Breast epithelium (tissue), 4 donors: ENCODE data around the gene FADS6. TPM values are rescaled to one million over a fixed set of nuclear protein-coding genes. Genes with fewer than 3 reads are reported as not detected.

Experiments used
- DNase-seq, 2 donors: peaks; one replicate each; pipeline ENCODE4 v3.0.0-alpha.2; 2019; ENCODE audit warnings: low spot score in 2 of 2
- H3K27ac ChIP-seq, 2 donors: fragments of 200-600 bp; sonication (generic) in 1 of 2; one replicate each; pipeline ENCODE4 v1.5.1; 2016 to 2019; ENCODE audit warnings: mild to moderate bottlenecking in 1 of 2
- H3K27me3 ChIP-seq, 2 donors: fragments of 200-600 bp; sonication (generic) in 1 of 2; one replicate each; pipeline versions ENCODE4 v1.5.1 to v1.6.0; 2017 to 2019; ENCODE audit warnings: control low read depth in 1 of 2, mild to moderate bottlenecking in 1 of 2
- H3K36me3 ChIP-seq: fragments of 200-600 bp; one replicate; pipeline ENCODE4 v1.5.1; 2019
- H3K4me1 ChIP-seq, 2 donors: fragments of 200-600 bp; sonication (generic); one replicate each; pipeline ENCODE4 v1.5.1; 2016 to 2019; ENCODE audit warnings: control low read depth in 1 of 2
- H3K4me3 ChIP-seq, 3 donors: fragments of 200-600 bp; sonication (generic); 1 replicate in 2 of 3; 2 replicates in 1 of 3; pipeline ENCODE4 v1.5.1; 2016 to 2019; ENCODE audit warnings: mild to moderate bottlenecking in 3 of 3, moderate library complexity in 2 of 3
- H3K9me3 ChIP-seq, 2 donors: fragments of 200-600 bp; sonication (generic) in 1 of 2; one replicate each; pipeline ENCODE4 v1.5.1; 2016 to 2019; ENCODE audit warnings: control low read depth in 1 of 2
- POLR2A ChIP-seq: fragments of 450-650 bp; IDR thresholded peaks from one replicate; pipeline ENCODE4 v1.6.1; 2016; ENCODE audit warnings: antibody characterized with exemption, mild to moderate bottlenecking, moderate library complexity
- POLR2AphosphoS5 ChIP-seq, 3 donors: sonication (generic); formaldehyde crosslinking; IDR thresholded peaks; one replicate each; pipeline ENCODE4 v1.6.1; 2017; ENCODE audit warnings: antibody characterized with exemption in 3 of 3
- intact Hi-C: fragments of 100-400 bp; cut with DNase I; formaldehyde crosslinking; loops from one replicate; pipeline ENCODE4 v1.15.1; 2023; ENCODE audit warnings: low total_unique reads
- total RNA-seq, 3 donors: library from RNA; depleted of rRNA; stranded (reverse); fragments of >200 nt; gene quantifications; one replicate each; pipeline ENCODE4 v1.1.0, GENCODE V29; 2016
- TF ChIP-seq, protein P1 (sequence below), 3 donors: fragments of 450-650 bp; IDR thresholded peaks; one replicate each; pipeline ENCODE4 v1.5.1; 2016 to 2017; ENCODE audit warnings: antibody characterized with exemption in 3 of 3, mild to moderate bottlenecking in 3 of 3, moderate library complexity in 3 of 3

The FADS6 gene
- total RNA-seq, 3 donors from 2014 or later = 0.33 to 0.80 TPM; not detected in 1

GRCh38 chr17:74831444-74832146, 61.8 kb downstream of the FADS6 start:
- no peaks in the 10 kb centered on the region for H3K4me1 ChIP-seq
- no peak overlapping the region for H3K4me3 ChIP-seq
- intact Hi-C loops = no loop called here
- H3K36me3 ChIP-seq = no peaks in the 10 kb centered on the region
- no peak overlapping the region for H3K27ac ChIP-seq
- TF ChIP-seq, protein P1, sequence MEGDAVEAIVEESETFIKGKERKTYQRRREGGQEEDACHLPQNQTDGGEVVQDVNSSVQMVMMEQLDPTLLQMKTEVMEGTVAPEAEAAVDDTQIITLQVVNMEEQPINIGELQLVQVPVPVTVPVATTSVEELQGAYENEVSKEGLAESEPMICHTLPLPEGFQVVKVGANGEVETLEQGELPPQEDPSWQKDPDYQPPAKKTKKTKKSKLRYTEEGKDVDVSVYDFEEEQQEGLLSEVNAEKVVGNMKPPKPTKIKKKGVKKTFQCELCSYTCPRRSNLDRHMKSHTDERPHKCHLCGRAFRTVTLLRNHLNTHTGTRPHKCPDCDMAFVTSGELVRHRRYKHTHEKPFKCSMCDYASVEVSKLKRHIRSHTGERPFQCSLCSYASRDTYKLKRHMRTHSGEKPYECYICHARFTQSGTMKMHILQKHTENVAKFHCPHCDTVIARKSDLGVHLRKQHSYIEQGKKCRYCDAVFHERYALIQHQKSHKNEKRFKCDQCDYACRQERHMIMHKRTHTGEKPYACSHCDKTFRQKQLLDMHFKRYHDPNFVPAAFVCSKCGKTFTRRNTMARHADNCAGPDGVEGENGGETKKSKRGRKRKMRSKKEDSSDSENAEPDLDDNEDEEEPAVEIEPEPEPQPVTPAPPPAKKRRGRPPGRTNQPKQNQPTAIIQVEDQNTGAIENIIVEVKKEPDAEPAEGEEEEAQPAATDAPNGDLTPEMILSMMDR (IDR thresholded peaks at IDR 0.05) = no peak
- TF ChIP-seq POLR2AphosphoS5 (IDR thresholded peaks at IDR 0.05) = no peak
- TF ChIP-seq POLR2A = no peak
- H3K9me3 ChIP-seq = no peaks in the 10 kb centered on the region
- H3K27me3 ChIP-seq = no peaks in the 10 kb centered on the region
- no peak for DNase-seq

DNA sequence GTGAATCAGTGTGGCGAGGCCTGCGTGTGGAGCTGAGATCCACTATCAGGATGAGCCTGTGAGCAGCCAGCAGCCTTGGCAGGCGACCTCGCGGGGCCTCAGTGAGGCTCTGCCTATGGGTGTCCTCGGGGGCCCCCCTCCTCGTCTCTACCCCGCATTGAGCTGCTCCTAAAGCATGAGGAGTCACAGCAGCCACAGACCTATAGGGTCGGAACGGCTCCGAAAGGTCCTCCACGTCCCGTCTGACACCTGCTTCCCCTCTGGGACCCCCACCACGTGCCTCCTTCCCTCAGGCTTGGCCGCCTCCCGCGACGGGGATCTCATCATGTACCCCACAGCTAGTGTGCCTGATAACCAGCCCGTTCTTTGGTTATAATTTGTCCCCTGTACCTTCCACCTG, 62.6 kb downstream of the FADS6 start:
- intact Hi-C loops = loop anchor here (1.0 kb wide), 1 partner anchor 34 kb away; no protein-coding TSS in a partner anchor
- Histone ChIP-seq H3K4me3 (no peak overlapping the region), H3K36me3 (no peaks in the 10 kb centered on the region), H3K4me1 (no peaks in the 10 kb centered on the region), H3K9me3 (no peaks in the 10 kb centered on the region), H3K27ac (no peak overlapping the region), H3K27me3 (no peaks in the 10 kb centered on the region)
- DNase-seq = no peak
- TF ChIP-seq POLR2AphosphoS5 (IDR thresholded peaks at IDR 0.05) = no peak
- TF ChIP-seq POLR2A = no peak
- TF ChIP-seq, protein P1 (IDR thresholded peaks at IDR 0.05) = no peak

GRCh38 chr17:74827800-74828199, 65.6 kb downstream of the FADS6 start:
- intact Hi-C loops = no loop called here
- Histone ChIP-seq H3K9me3 (no peaks in the 10 kb centered on the region), H3K4me3 (no peak overlapping the region), H3K27me3 (no peaks in the 10 kb centered on the region), H3K36me3 (no peaks in the 10 kb centered on the region), H3K4me1 (no peaks in the 10 kb centered on the region), H3K27ac (no peak overlapping the region)
- no peak for DNase-seq
- TF ChIP-seq, protein P1 (IDR thresholded peaks at IDR 0.05) = no peak
- TF ChIP-seq POLR2A = no peak
- TF ChIP-seq POLR2AphosphoS5 (IDR thresholded peaks at IDR 0.05) = no peak

Other genes with a start within 250 kb of the FADS6 start
- 1 to 10 TPM in 1 of 3 donors, under 1 TPM in 2; 0.32 to 2.0 (median 0.98) TPM for gene CD300LF, start 180.7 kb downstream of the FADS6 start, total RNA-seq
- gene RAB37, start 156.4 kb downstream of the FADS6 start, total RNA-seq = 1 to 10 TPM in 2 of 3 donors, under 1 TPM in 1; 0.98 to 2.1 (median 2.0) TPM
- 10 to 100 TPM; 15.8 to 82.8 (median 36.4) TPM for gene NHERF1, start 145.0 kb downstream of the FADS6 start, total RNA-seq
- 10 to 100 TPM; 20.6 to 41.3 (median 40.0) TPM for gene NAT9, start 117.3 kb downstream of the FADS6 start, total RNA-seq
- gene GRIN2C, start 33.7 kb downstream of the FADS6 start, total RNA-seq = under 1 TPM in 1 of 3 donors, not detected in 2; 0.48 TPM
- gene FDXR, start 20.6 kb downstream of the FADS6 start, total RNA-seq = 1 to 10 TPM; 7.3 to 9.3 (median 8.8) TPM
- gene USH1G, start 29.6 kb upstream of the FADS6 start, total RNA-seq = not detected
- under 1 TPM in 1 of 3 donors, not detected in 2; 0.33 TPM for gene OTOP2, start 30.6 kb upstream of the FADS6 start, total RNA-seq
- gene OTOP3, start 42.3 kb upstream of the FADS6 start, total RNA-seq = not detected
- gene HID1, start 79.1 kb upstream of the FADS6 start, total RNA-seq = 10 to 100 TPM in 2 of 3 donors, 1 to 10 TPM in 1; 6.1 to 46.5 (median 37.3) TPM
- gene CDR2L, start 94.0 kb upstream of the FADS6 start, total RNA-seq = 10 to 100 TPM in 1 of 3 donors, 1 to 10 TPM in 2; 8.0 to 13.1 (median 9.2) TPM
- 10 to 100 TPM; 38.6 to 48.6 (median 44.6) TPM for gene MRPL58, start 119.0 kb upstream of the FADS6 start, total RNA-seq
- 100 to 1,000 TPM; 190 to 268 (median 222) TPM for gene ATP5PD, start 153.3 kb upstream of the FADS6 start, total RNA-seq
- gene KCTD2, start 153.6 kb upstream of the FADS6 start, total RNA-seq = 10 to 100 TPM; 23.5 to 28.4 (median 24.6) TPM
- gene SLC16A5, start 194.3 kb upstream of the FADS6 start, total RNA-seq = 10 to 100 TPM in 2 of 3 donors, 1 to 10 TPM in 1; 9.0 to 19.8 (median 18.4) TPM
- gene ARMC7, start 216.3 kb upstream of the FADS6 start, total RNA-seq = 1 to 10 TPM; 3.4 to 6.7 (median 5.6) TPM
- 100 to 1,000 TPM in 1 of 3 donors, 10 to 100 TPM in 2; 79.6 to 106 (median 91.4) TPM for gene NT5C, start 238.1 kb upstream of the FADS6 start, total RNA-seq